Renal cortical epithelial cell (primary cell): ENCODE measurements around the gene SIK3. TPM values are rescaled to one million over a fixed set of nuclear protein-coding genes. Genes with fewer than 3 reads are reported as not detected.

Experiments
- DNase-seq: peaks from one replicate; pipeline ENCODE4 v3.0.0-alpha.2; 2011; ENCODE audit warnings: low read depth
- total RNA-seq: library from RNA; depleted of rRNA; stranded (reverse); fragments of >200 nt; gene quantifications from 2 replicates; pipeline ENCODE4 v1.2.3, GENCODE V29; 2014

SIK3 gene
- total RNA-seq, 1 donor from 2014 or later: 31.3 TPM

DNA sequence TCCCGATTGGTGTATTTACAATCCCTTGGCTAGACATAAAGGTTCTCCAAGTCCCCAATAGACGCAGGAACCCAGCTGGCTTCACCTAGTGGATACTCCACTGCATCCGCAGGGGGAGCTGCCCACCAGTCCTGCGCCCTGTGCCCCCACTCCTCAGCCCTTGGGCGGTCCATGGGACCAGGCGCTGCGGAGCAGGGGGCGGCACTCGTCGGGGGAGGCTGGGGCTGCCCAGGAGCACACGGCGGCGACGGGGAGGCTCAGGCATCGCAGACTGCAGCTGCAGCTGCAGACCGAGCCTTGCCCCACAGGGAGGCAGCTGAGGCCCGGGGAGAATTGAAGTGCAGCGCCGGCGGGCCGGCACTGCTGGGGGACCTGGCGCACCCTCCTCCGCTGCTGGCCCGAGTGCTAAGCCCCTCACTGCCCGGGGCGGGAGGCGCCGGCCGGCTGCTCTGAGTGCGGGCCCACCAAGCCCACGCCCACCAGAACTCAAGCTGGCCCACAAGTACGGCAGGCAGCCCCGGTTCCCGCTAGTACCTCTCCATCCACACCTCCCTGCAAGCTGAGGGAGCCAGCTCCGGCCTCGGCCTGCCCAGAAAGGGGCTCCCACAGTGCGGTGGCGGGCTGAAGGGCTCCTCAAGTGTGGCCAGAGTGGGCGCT lies 12.2 kb upstream of the SIK3 start:
- no peak for DNase-seq

DNA sequence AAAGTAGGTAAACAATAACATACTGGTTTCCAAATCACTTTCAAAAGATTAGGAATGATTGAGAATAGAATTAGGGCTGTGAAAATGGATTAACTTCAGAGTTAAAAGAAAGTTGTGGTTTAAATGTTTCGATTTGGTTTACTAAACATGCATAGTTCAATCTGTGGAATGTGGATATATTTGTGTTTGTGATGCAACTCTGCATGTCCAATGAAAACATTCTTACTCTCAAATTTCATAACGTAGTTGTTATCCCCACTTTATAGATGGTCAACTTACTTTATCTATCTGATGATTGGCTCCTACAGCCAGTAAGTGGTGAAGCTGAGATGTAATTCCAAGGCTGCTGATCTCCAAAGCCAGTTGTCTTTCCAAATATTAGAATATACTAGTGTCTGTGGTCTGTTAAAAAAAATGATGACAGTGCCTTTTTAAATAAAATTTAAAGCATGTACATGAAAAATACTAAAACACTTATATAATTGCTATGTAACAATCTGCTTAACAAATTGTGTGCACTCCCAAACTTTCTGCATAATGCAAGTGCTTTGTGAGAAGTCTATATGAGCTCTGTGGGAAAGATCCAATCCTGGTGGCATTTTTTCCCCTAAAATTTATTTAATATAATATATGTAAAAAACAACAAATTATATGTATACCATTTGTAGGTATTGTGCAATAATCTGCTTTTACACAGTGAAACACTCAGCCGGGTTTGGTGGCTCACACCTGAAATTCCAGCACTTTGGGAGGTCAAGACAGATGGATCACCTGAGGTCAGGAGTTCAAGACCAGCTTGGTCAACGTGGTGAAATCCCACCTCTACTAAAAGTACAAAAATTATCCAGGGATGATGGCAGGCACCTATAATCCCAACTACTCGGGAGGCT lies 9.7 kb upstream of the SIK3 start:
- DNase-seq: no peak

DNA sequence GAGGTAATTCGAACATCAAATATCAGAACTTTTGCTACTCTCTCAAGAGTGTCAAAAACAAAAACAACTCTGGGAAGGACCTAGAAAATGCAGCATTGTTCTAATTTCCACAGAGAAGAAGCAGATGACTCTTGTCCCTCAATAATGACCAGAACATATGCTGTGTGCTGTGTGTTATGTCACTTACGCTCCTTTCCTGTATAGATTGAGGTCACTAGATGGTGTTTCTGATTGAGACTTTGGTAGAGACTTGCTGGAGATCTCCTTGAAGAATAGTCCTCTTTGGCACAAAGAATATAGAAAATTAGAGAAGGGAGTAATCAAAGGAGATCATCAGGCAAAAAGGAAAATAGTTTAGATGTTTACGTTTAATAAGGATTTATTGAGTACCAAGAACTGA lies 2.3 kb upstream of the SIK3 start:
- no peak for DNase-seq

DNA sequence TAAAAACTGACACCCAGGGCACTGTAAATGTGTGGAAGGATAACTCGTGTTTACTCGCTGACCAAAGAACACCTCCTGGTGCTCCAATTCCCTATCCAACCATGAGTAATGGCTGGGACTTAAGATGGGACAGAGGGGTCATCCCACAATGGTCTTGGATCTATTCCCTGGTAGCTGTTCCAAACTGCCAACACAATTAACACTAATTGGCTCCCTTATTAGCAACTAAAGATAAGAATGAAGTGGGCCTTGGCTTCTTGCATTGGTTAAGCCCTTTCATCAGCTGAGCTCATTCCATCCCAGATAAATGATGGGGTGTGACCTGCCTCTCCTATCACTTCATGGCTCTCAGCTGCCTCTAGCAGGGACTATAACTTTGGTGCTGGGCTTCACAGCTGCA lies 1.5 kb upstream of the SIK3 start:
- DNase-seq: no peak

DNA sequence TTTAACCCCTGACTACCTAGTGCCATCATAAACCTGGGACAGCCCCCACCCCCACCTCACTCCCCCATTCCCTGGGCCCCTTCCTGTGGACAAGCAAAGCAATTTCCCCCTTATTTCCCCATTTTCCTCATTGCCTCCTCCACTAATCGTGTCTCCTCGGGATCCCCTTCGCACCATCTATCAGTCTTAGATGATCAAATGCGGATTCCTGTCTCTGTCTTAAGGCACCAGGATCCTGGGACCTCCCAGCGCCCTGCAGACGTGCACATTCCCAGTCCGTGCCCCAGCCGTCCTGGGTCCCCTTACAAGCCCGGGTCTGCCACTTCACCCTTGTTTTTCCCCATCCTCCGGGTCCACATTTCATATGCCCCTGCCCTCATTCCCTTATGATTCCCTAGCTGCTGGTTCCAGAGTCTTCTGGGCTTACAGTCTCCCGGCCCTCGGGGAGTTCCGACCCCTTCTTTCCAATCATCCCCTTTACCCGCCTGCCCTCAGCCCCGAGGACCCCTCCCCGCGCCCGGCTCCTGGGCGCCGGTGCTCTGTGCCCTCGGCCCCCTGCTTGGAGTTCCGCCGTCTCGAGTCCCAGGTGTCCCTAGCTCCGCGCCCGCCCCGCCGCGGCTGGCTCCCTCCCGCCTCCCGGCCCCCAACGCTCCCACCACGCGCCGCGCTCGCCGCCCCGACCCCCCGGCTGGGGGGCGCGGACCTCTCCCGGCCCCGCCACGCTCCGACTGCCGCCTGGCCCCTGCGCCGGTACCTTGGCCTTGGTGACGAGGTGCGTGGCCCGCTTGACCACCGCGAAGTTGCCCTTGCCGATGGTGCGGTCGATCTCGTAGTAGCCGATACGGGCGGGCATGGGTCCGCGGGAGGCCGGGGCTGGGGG lies 599 bp downstream of the SIK3 start:
- DNase-seq: no peak

DNA sequence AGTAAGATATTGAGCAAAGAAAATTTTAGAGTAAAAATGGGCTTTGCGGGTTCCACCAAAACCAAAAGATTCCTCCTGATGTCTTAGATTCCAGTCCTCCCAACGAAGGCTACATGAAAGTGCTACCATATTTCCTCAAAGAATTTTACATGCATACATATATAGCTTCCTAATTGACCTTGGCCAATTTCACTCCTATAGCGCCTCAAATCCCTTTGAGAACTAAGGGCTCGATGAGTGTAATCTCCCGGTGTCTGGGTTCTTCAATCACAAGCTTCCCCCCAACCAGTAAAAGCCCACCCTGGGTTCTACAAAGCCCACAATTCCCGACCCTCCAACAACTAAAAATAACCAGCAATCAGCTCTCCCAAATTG lies 1.2 kb downstream of the SIK3 start:
- no peak for DNase-seq

DNA sequence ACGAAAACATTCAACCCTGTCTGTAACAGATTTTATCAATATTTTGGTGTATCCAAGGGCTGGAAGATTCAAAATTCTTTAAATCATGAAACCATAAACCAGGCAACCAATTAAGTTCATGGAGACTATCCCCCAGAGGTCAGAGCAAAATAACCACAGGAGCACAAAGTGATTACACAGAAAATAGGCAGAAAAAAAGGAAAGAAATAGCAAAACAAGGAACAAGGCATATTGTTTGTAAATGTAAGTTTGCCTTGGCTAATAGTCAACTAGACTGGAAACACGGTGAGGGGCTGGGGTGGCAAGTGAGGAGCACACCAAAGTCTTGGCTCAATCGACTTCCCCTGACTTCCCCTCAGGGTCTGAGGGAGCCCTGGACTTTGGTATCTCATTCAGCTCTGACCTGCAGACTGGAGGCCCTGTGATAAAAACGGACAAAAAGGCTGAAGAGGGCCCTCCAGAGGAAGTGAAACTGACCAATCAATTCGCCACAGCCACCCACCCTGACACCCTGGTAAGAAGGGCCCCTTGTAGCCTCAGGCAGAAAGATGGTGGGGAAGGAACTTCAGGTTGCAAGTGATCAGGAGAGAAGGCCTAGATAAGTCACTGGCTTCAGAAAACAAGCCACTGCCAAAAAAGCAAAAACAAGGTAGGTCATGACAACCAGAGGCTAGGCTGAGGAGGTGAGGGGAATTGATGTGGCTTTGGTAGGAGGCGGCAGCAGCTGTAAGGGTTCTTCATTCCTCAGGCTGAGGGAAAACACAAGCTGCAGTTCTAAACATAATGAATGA lies 1.8 kb downstream of the SIK3 start:
- no peak for DNase-seq

DNA sequence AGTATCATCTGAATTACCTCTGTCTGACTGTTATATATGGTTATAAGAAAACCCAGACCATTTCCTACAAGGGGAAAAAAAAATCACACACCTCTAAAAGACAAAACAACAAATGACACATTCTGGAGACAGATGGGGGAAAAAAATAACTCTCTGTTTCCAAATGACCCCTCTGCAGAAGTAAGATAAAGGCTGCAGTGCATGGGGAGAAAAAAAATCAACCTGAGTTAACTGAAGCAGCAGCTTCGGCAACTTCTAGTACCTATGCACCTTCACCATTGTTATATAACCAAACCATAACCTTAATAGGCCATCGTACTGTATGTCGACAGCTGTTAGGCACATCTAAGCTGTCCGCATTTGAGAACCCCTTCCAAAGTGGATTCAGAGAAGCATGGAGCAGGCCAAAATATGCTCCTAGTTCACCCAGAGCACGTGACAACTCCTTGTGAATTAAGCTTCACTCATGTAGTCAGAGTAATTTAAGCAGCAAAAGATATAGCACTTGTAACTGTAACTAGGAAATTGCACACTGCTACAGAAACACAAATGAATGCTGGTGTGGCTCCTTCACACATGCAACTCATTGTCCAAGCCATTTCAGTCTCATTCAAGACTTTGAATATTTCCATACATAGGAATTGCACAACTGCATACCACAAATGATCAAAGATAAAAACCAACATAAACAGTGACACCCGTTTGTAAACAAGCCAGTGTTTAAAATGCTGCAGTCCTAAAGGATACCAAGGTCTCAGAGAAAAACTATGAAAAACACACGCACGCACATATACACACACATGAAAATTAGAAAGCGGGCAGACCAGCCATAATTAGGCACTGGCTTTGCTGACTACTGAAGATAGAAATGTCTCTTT lies 2.7 kb downstream of the SIK3 start:
- DNase-seq: no peak

DNA sequence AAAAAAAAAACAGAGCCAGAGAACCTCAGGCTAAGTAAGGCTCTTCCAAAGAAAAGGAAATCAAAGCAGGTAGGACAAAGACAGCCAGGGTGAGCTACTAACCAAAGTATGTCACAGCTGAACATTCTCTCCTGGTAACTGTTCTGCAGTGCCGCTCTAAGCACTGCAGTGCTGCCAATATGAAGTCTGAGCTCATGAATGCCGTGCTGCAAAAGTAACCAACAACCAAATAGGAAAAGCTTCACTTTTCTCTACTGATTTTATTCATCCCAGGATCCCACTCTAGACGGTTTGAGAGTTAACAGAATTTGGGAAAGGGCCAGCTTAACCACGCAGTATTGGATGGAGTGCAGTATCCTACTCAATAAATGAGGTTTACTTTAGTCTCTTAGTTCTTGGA lies 3.5 kb downstream of the SIK3 start:
- peak; percentile 70 for DNase-seq

DNA sequence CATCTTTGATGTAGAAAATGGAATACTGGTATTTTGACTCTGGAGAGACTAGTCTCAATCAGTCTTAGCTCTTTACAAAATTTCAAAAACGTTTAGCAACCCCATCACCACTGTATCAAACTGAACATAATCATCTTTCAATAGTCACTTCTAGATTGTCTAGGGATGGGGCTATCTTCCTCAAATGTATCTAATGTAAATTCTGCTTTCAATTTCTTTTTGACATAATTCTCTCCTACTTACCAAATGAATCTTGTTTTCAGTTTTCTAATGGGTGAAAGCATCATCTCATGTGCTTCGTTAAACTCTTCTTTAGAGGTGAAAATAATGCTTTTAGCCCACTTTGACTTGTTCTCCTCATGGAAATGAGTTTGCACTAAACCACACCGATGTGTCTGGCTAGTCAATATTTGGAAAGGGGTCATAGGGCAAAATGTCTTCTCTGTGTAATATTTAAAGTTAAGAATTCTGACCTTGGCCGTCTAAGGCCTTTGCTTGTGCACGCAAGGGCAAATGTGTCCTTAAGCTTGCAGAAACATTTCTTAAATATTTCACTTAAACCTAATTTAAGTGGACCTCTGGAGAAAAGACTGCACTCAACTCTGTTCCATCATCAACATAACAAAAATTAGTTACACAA lies 5.2 kb downstream of the SIK3 start:
- no peak for DNase-seq

DNA sequence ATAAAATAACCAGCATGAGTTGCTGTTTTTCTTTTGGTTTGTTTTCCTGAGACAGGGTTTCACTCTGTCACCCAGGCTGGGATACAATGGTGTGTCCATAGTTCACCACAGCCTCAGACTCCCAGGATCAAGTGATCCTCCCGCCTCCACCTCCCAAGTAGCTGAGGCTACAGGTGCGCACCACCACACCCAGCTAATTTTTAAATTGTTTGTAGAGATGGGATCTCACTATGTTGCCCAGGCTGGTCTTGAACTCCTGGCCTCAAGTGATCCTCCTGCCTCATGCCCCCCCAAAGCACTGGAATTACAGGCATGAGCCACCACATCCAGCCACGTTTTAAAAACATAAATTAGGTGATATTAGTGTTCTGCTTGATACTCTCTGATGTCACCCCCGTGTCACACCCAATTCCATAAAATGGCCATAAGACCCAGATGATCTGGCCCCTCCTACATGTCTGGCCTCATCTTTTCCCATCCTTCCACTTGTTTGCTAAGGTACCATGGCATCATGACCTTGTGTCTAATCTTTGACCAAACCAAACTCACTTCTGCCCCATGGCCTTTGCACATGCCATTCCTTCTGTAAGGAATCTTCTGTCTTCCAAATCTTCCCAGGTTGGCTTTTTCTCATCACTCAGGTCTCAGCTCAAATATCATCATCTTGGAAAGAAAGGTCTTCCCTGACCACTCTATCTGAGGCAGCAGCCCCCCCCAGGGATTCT lies 6.3 kb downstream of the SIK3 start:
- DNase-seq: no peak

DNA sequence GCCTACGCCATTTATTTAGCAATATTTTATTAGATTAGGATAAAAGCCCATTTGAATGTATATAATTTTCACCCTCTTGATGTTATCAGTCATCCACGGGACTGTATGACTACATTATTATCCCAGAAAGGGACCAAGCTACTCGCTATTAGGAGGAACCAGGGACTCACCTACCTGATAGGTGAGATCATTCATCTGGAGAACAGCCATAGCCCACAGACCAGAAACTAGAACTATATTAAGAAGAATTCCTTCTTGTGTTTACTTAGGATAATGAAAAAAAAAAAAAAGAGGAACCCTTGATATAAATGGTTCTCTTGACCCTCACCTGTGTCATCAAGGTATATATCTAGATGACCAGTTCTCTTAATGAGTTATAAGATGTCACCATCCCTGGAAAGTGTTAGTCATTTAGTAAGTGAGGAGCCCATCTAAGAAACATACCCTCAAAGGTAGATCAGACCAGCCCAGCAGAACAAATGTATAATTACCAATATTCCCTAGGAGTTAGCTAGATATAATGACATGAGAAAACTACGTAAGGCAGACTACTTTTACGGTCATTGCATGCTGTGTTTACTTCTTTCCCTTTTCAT lies 8.0 kb downstream of the SIK3 start:
- DNase-seq: no peak

DNA sequence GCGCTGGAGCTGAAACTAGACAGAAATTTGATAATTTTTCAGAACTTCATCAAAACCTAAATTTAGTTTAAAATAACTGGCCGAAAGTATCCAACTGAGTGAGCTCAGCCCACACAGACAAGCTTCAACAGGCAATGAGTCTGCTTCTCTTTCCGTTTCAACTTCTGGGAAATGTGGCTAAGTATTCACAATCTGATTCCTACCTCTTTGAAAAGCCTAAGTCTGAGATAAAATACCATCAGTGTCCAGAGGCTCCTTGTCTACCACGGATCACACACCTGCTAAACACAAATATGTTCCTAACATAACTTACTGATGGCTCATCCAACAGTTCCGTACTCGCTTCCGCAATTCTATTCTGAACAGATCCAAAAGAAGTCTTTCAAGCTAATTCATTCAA lies 8.5 kb downstream of the SIK3 start:
- DNase-seq: no peak

DNA sequence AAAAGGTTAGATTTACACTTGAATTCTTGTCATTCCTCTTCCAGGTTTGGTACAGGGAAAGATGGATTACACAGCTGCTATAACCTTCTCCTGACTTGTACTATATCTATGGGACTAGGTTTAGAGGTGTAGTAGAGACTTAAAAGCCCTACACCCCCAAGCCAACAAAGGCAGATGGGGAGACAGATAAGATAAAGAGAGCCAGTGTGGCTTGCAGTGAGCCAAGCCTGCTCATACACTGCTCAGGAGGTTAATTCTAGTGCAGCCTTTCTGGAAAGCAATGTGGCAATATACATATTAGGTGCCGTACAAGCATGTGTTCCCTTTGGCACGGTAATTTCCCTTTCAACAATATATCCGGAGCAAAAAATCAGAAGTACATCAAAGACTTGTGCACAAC lies 10.8 kb downstream of the SIK3 start:
- DNase-seq: no peak

DNA sequence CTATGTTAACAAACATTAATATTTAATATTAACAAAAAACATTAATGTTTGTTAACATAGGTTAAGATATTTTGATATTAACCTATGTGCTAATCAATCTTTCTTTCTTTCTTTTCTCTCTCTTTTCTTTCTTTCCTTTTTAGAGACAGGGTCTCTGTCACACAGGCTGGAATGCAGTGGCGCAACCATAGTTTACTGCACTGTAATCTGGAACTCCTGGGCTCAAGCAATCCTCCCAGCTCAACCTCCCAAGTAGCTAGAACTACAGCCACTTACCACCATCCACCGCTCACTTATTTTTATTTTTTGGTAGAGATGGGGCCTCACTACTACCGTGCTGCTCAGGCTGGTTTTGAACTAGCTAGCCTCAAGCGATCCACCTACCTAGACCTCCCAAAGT lies 13.2 kb downstream of the SIK3 start:
- DNase-seq: no peak

DNA sequence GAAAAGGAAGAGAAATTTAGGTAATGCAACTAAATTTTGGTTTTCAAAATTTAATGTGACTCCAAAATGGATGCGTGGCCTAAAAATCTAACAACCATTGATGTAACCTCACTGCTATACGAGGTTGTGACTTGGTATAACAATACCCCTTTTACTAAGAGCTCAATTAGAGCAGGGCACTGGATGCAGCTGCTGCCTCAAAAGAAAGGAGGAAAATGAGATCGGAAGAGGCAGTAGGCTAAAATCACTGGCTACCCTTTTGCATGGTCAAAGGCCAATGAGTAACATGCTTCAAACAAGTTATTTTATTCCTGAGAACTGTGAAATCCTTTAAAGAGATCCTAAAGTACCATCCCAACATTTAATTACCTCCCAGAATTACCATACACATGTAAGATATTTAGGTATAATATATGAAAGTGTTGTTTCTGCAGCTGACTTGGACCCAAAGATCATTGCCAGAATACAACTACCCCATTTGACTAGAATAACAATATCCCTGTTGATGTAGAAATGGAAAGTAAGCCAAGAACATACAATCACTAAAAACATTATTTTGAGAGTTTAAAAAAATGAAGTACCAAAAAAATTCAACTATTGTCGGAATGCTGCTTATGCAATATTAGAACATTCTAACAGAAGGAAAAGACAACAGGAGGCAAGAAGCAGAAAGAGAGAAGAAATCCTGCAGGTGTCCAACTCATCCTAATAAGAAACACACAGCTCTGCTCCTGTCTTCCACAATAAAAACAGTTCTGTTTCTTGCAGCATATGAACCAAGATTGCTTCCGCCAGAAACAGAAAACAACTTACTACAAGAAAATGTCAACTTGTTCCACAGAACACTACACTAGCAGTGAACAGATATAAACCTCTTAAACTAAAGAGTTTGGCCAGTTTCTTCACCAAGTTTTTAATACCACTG lies 15.0 kb downstream of the SIK3 start:
- no peak for DNase-seq

DNA sequence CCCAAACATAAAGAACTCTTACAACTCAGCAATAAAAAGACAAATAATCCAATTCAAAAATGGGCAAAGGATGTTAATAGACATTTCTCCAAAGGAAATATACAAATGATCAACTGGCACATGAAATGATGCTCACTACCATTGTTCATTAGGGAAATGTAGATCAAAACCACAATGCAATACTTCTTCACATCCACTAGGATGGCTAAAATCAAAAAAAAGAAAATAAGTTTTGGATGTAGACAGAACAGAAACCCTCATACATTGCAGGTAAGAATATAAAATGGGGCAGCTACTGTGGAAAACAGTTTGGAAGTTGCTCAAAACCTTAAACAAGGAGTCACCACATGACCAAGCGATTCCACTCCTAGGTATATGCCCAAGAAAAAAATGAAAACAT lies 16.3 kb downstream of the SIK3 start:
- DNase-seq: no peak

DNA sequence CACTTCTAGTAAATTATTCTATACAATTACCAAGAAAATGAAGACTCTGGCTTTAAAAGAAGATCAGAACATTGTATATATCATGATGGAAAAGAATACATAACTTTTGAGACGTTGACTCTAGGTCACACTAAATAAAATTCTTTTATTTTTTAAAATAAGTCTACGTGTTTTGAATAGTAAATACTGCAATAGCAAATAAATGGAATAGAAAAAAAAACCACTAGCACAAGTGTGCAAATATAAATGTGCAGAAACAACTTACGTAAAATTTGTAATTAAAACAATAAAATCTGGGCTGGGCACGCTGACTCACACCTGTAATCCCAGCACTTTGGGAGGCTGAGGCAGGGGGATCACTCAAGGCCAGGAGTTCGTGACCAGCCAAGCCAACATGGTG lies 17.9 kb downstream of the SIK3 start:
- DNase-seq: no peak
